Measurements from ENCODE around the gene LUZP2. TPM values are rescaled to one million over a fixed set of nuclear protein-coding genes. Genes with fewer than 3 reads are reported as not detected.

LUZP2 gene
- polyA plus RNA-seq, 1 donor, result 2.8 TPM

GRCh38 chr11:24624432-24624831 lies 127.6 kb downstream of the LUZP2 start:
- H3K4me3 ChIP-seq (ENCODE audit: low read length), result no peak overlapping the region
- 43% methylated on average over 1 of the region's 2 CpGs for whole genome bisulfite sequencing (ENCODE audit: insufficient coverage, low lambda C conversion rate)
- peak in 1 of 2 donors; percentile 14 for DNase-seq
- no peak overlapping the region for H3K27ac ChIP-seq (ENCODE audit: low read length)
- no peaks in the 10 kb centered on the region for H3K4me1 ChIP-seq (ENCODE audit: control insufficient read depth, insufficient read depth, low read length)
- no peaks in the 10 kb centered on the region for H3K9me3 ChIP-seq (ENCODE audit: control insufficient read depth, low read depth, low read length)
- H3K27me3 ChIP-seq (ENCODE audit: control insufficient read depth, insufficient read depth, low read length), result no peaks in the 10 kb centered on the region
- no peaks in the 10 kb centered on the region for H3K36me3 ChIP-seq (ENCODE audit: control insufficient read depth, insufficient read depth, low read length)

- Histone ChIP-seq H3K4me1 (ENCODE audit: control insufficient read depth, insufficient read depth, low read length) (no peaks in the 10 kb centered on the region), H3K4me3 (ENCODE audit: low read length) (no peak overlapping the region), H3K36me3 (ENCODE audit: control insufficient read depth, insufficient read depth, low read length) (no peaks in the 10 kb centered on the region), H3K9me3 (ENCODE audit: control insufficient read depth, low read depth, low read length) (no peaks in the 10 kb centered on the region), H3K27ac (ENCODE audit: low read length) (no peak overlapping the region), H3K27me3 (ENCODE audit: control insufficient read depth, insufficient read depth, low read length) (no peaks in the 10 kb centered on the region)
- 83% methylated on average over 1 of the region's 1 CpG for WGBS (ENCODE audit: insufficient coverage, low lambda C conversion rate)
- DNase-seq, result no peak
Observed at GRCh38 chr11:24625975-24626374, 129.1 kb downstream of the LUZP2 start.

GRCh38 chr11:24628224-24628776 lies 131.4 kb downstream of the LUZP2 start:
- Histone ChIP-seq H3K4me1 (ENCODE audit: control insufficient read depth, insufficient read depth, low read length) (no peaks in the 10 kb centered on the region), H3K27ac (ENCODE audit: low read length) (no peak overlapping the region), H3K27me3 (ENCODE audit: control insufficient read depth, insufficient read depth, low read length) (no peaks in the 10 kb centered on the region), H3K9me3 (ENCODE audit: control insufficient read depth, low read depth, low read length) (no peaks in the 10 kb centered on the region), H3K4me3 (ENCODE audit: low read length) (no peak overlapping the region), H3K36me3 (ENCODE audit: control insufficient read depth, insufficient read depth, low read length) (no peaks in the 10 kb centered on the region)
- DNase-seq, result no peak
- 100% methylated on average over 1 of the region's 5 CpGs for WGBS (ENCODE audit: insufficient coverage, low lambda C conversion rate)

GRCh38 chr11:24634606-24635160 lies 137.8 kb downstream of the LUZP2 start:
- WGBS (ENCODE audit: insufficient coverage, low lambda C conversion rate), result 69% methylated on average over 3 of the region's 4 CpGs

GRCh38 chr11:24635588-24636290 lies 138.9 kb downstream of the LUZP2 start:
- no peaks in the 10 kb centered on the region for H3K27me3 ChIP-seq (ENCODE audit: control insufficient read depth, insufficient read depth, low read length)
- no peak for DNase-seq
- H3K27ac ChIP-seq (ENCODE audit: low read length), result no peak overlapping the region

More at GRCh38 chr11:24634606-24635160, 137.8 kb downstream of the LUZP2 start:
- DNase-seq, result no peak
- H3K27me3 ChIP-seq (ENCODE audit: control insufficient read depth, insufficient read depth, low read length), result no peaks in the 10 kb centered on the region
- no peaks in the 10 kb centered on the region for H3K36me3 ChIP-seq (ENCODE audit: control insufficient read depth, insufficient read depth, low read length)
- H3K4me3 ChIP-seq (ENCODE audit: low read length), result no peak overlapping the region
- no peaks in the 10 kb centered on the region for H3K4me1 ChIP-seq (ENCODE audit: control insufficient read depth, insufficient read depth, low read length)
- no peak overlapping the region for H3K27ac ChIP-seq (ENCODE audit: low read length)
- no peaks in the 10 kb centered on the region for H3K9me3 ChIP-seq (ENCODE audit: control insufficient read depth, low read depth, low read length)

GRCh38 chr11:24636291-24636629 lies 139.4 kb downstream of the LUZP2 start:
- H3K27ac ChIP-seq (ENCODE audit: low read length), result no peak overlapping the region
- DNase-seq, result no peak
- WGBS (ENCODE audit: insufficient coverage, low lambda C conversion rate), result 100% methylated on average over 1 of the region's 1 CpG
- H3K4me1 ChIP-seq (ENCODE audit: control insufficient read depth, insufficient read depth, low read length), result no peaks in the 10 kb centered on the region
- no peak overlapping the region for H3K4me3 ChIP-seq (ENCODE audit: low read length)
- H3K9me3 ChIP-seq (ENCODE audit: control insufficient read depth, low read depth, low read length), result no peaks in the 10 kb centered on the region
- no peaks in the 10 kb centered on the region for H3K36me3 ChIP-seq (ENCODE audit: control insufficient read depth, insufficient read depth, low read length)
- H3K27me3 ChIP-seq (ENCODE audit: control insufficient read depth, insufficient read depth, low read length), result no peaks in the 10 kb centered on the region

More at GRCh38 chr11:24635588-24636290, 138.9 kb downstream of the LUZP2 start:
- no peak overlapping the region for H3K4me3 ChIP-seq (ENCODE audit: low read length)
- H3K36me3 ChIP-seq (ENCODE audit: control insufficient read depth, insufficient read depth, low read length), result no peaks in the 10 kb centered on the region
- H3K4me1 ChIP-seq (ENCODE audit: control insufficient read depth, insufficient read depth, low read length), result no peaks in the 10 kb centered on the region
- no peaks in the 10 kb centered on the region for H3K9me3 ChIP-seq (ENCODE audit: control insufficient read depth, low read depth, low read length)
- 67% methylated on average over 1 of the region's 5 CpGs for WGBS (ENCODE audit: insufficient coverage, low lambda C conversion rate)

- WGBS (ENCODE audit: insufficient coverage, low lambda C conversion rate), result no CpG with 5 or more reads among the region's 6 CpGs
- no peak overlapping the region for H3K27ac ChIP-seq (ENCODE audit: low read length)
- H3K4me3 ChIP-seq (ENCODE audit: low read length), result no peak overlapping the region
- H3K27me3 ChIP-seq (ENCODE audit: control insufficient read depth, insufficient read depth, low read length), result no peaks in the 10 kb centered on the region
- H3K36me3 ChIP-seq (ENCODE audit: control insufficient read depth, insufficient read depth, low read length), result no peaks in the 10 kb centered on the region
- DNase-seq, result no peak
- no peaks in the 10 kb centered on the region for H3K4me1 ChIP-seq (ENCODE audit: control insufficient read depth, insufficient read depth, low read length)
- no peaks in the 10 kb centered on the region for H3K9me3 ChIP-seq (ENCODE audit: control insufficient read depth, low read depth, low read length)
Observed at GRCh38 chr11:24637520-24637919, 140.7 kb downstream of the LUZP2 start.

GRCh38 chr11:24642648-24643047 lies 145.8 kb downstream of the LUZP2 start:
- no peak overlapping the region for H3K4me3 ChIP-seq (ENCODE audit: low read length)
- no peak overlapping the region for H3K27ac ChIP-seq (ENCODE audit: low read length)
- H3K36me3 ChIP-seq (ENCODE audit: control insufficient read depth, insufficient read depth, low read length), result no peaks in the 10 kb centered on the region
- H3K27me3 ChIP-seq (ENCODE audit: control insufficient read depth, insufficient read depth, low read length), result no peaks in the 10 kb centered on the region
- no peak for DNase-seq
- H3K4me1 ChIP-seq (ENCODE audit: control insufficient read depth, insufficient read depth, low read length), result peaks cover 3% of the 10 kb centered on the region
- no peaks in the 10 kb centered on the region for H3K9me3 ChIP-seq (ENCODE audit: control insufficient read depth, low read depth, low read length)

- no peak overlapping the region for H3K4me3 ChIP-seq (ENCODE audit: low read length)
- H3K27me3 ChIP-seq (ENCODE audit: control insufficient read depth, insufficient read depth, low read length), result no peaks in the 10 kb centered on the region
- H3K4me1 ChIP-seq (ENCODE audit: control insufficient read depth, insufficient read depth, low read length), result peaks cover 3% of the 10 kb centered on the region
- H3K27ac ChIP-seq (ENCODE audit: low read length), result no peak overlapping the region
- H3K36me3 ChIP-seq (ENCODE audit: control insufficient read depth, insufficient read depth, low read length), result no peaks in the 10 kb centered on the region
- H3K9me3 ChIP-seq (ENCODE audit: control insufficient read depth, low read depth, low read length), result no peaks in the 10 kb centered on the region
- no peak for DNase-seq
Observed at GRCh38 chr11:24645563-24645962, 148.7 kb downstream of the LUZP2 start.

- Histone ChIP-seq H3K27me3 (ENCODE audit: control insufficient read depth, insufficient read depth, low read length) (no peaks in the 10 kb centered on the region), H3K4me3 (ENCODE audit: low read length) (no peak overlapping the region), H3K36me3 (ENCODE audit: control insufficient read depth, insufficient read depth, low read length) (no peaks in the 10 kb centered on the region), H3K9me3 (ENCODE audit: control insufficient read depth, low read depth, low read length) (no peaks in the 10 kb centered on the region), H3K4me1 (ENCODE audit: control insufficient read depth, insufficient read depth, low read length) (no peaks in the 10 kb centered on the region), H3K27ac (ENCODE audit: low read length) (no peak overlapping the region)
- DNase-seq, result no peak
- no CpG with 5 or more reads among the region's 2 CpGs for WGBS (ENCODE audit: insufficient coverage, low lambda C conversion rate)
Observed at GRCh38 chr11:24651873-24652272, 155.0 kb downstream of the LUZP2 start.

GRCh38 chr11:24653901-24654300 lies 157.0 kb downstream of the LUZP2 start:
- DNase-seq, result no peak
- H3K4me1 ChIP-seq (ENCODE audit: control insufficient read depth, insufficient read depth, low read length), result no peaks in the 10 kb centered on the region
- no peak overlapping the region for H3K4me3 ChIP-seq (ENCODE audit: low read length)
- no peaks in the 10 kb centered on the region for H3K9me3 ChIP-seq (ENCODE audit: control insufficient read depth, low read depth, low read length)
- H3K27me3 ChIP-seq (ENCODE audit: control insufficient read depth, insufficient read depth, low read length), result no peaks in the 10 kb centered on the region
- no peak overlapping the region for H3K27ac ChIP-seq (ENCODE audit: low read length)
- no peaks in the 10 kb centered on the region for H3K36me3 ChIP-seq (ENCODE audit: control insufficient read depth, insufficient read depth, low read length)
- WGBS (ENCODE audit: insufficient coverage, low lambda C conversion rate), result 73% methylated on average over 3 of the region's 4 CpGs
